Activated naive CD8-positive, alpha-beta T cell (primary cell): ENCODE measurements around the gene FAH.

Experiments
- H3K27ac Mint-ChIP-seq: one replicate; pipeline ENCODE4 v1.8.0; 2021; ENCODE audit warnings: mixed read lengths
- H3K27me3 Mint-ChIP-seq: one replicate; pipeline ENCODE4 v1.8.0; 2021; ENCODE audit warnings: mixed read lengths
- H3K36me3 Mint-ChIP-seq: one replicate; pipeline ENCODE4 v1.8.0; 2021; ENCODE audit warnings: mixed read lengths
- H3K4me1 Mint-ChIP-seq: one replicate; pipeline ENCODE4 v1.8.0; 2021; ENCODE audit warnings: low read depth, mixed read lengths
- H3K4me3 Mint-ChIP-seq: one replicate; pipeline ENCODE4 v1.8.0; 2021; ENCODE audit warnings: mild to moderate bottlenecking, mixed read lengths
- H3K9me3 Mint-ChIP-seq: one replicate; pipeline ENCODE4 v1.8.0; 2021; ENCODE audit warnings: low read depth, mixed read lengths

The FAH gene

GRCh38 chr15:80210611-80211573 lies 58.1 kb downstream of the FAH start:
- Mint-ChIP-seq H3K27me3 (peaks cover 15% of the 10 kb centered on the region), H3K9me3 (no peaks in the 10 kb centered on the region), H3K4me3 (no peak overlapping the region), H3K27ac (no peak overlapping the region), H3K4me1 (no peaks in the 10 kb centered on the region), H3K36me3 (no peaks in the 10 kb centered on the region)

- no peak overlapping the region for H3K27ac Mint-ChIP-seq
- no peak overlapping the region for H3K4me3 Mint-ChIP-seq
- H3K36me3 Mint-ChIP-seq, result no peaks in the 10 kb centered on the region
- no peaks in the 10 kb centered on the region for H3K9me3 Mint-ChIP-seq
- H3K27me3 Mint-ChIP-seq, result peaks cover 15% of the 10 kb centered on the region
- H3K4me1 Mint-ChIP-seq, result no peaks in the 10 kb centered on the region
Measured at GRCh38 chr15:80211976-80212375, 59.2 kb downstream of the FAH start.

GRCh38 chr15:80214910-80215309 lies 62.1 kb downstream of the FAH start:
- Mint-ChIP-seq H3K4me3 (no peak overlapping the region), H3K9me3 (no peaks in the 10 kb centered on the region), H3K27ac (no peak overlapping the region), H3K4me1 (no peaks in the 10 kb centered on the region), H3K36me3 (no peaks in the 10 kb centered on the region), H3K27me3 (peaks cover 7% of the 10 kb centered on the region)

- H3K27ac Mint-ChIP-seq, result no peak overlapping the region
Measured at GRCh38 chr15:80216141-80216540, 63.3 kb downstream of the FAH start.

GRCh38 chr15:80216911-80217310 lies 64.1 kb downstream of the FAH start:
- H3K27ac Mint-ChIP-seq, result no peak overlapping the region
- H3K36me3 Mint-ChIP-seq, result no peaks in the 10 kb centered on the region
- H3K4me1 Mint-ChIP-seq, result no peaks in the 10 kb centered on the region
- peaks cover 5% of the 10 kb centered on the region for H3K27me3 Mint-ChIP-seq
- H3K4me3 Mint-ChIP-seq, result no peak overlapping the region
- no peaks in the 10 kb centered on the region for H3K9me3 Mint-ChIP-seq

More at GRCh38 chr15:80216141-80216540, 63.3 kb downstream of the FAH start:
- no peak overlapping the region for H3K4me3 Mint-ChIP-seq
- H3K36me3 Mint-ChIP-seq, result no peaks in the 10 kb centered on the region
- no peaks in the 10 kb centered on the region for H3K9me3 Mint-ChIP-seq
- peaks cover 5% of the 10 kb centered on the region for H3K27me3 Mint-ChIP-seq
- no peaks in the 10 kb centered on the region for H3K4me1 Mint-ChIP-seq

- Mint-ChIP-seq H3K27ac (no peak overlapping the region), H3K9me3 (no peaks in the 10 kb centered on the region), H3K36me3 (no peaks in the 10 kb centered on the region), H3K4me3 (no peak overlapping the region), H3K27me3 (peaks cover 5% of the 10 kb centered on the region), H3K4me1 (no peaks in the 10 kb centered on the region)
Measured at GRCh38 chr15:80217327-80217900, 64.6 kb downstream of the FAH start.

GRCh38 chr15:80219955-80220354 lies 67.2 kb downstream of the FAH start:
- Mint-ChIP-seq H3K4me3 (no peak overlapping the region), H3K27ac (no peak overlapping the region), H3K36me3 (no peaks in the 10 kb centered on the region), H3K27me3 (peaks cover 9% of the 10 kb centered on the region), H3K4me1 (no peaks in the 10 kb centered on the region), H3K9me3 (no peaks in the 10 kb centered on the region)

GRCh38 chr15:80228959-80229610 lies 76.3 kb downstream of the FAH start:
- H3K9me3 Mint-ChIP-seq, result no peaks in the 10 kb centered on the region
- no peak overlapping the region for H3K4me3 Mint-ChIP-seq
- no peak overlapping the region for H3K27ac Mint-ChIP-seq
- H3K36me3 Mint-ChIP-seq, result peaks cover 3% of the 10 kb centered on the region
- H3K4me1 Mint-ChIP-seq, result no peaks in the 10 kb centered on the region
- peaks cover 28% of the 10 kb centered on the region for H3K27me3 Mint-ChIP-seq

- Mint-ChIP-seq H3K27me3 (peaks cover 23% of the 10 kb centered on the region), H3K9me3 (no peaks in the 10 kb centered on the region)
Measured at GRCh38 chr15:80231371-80231770, 78.6 kb downstream of the FAH start.

GRCh38 chr15:80233581-80233980 lies 80.8 kb downstream of the FAH start:
- Mint-ChIP-seq H3K27ac (no peak overlapping the region), H3K4me1 (no peaks in the 10 kb centered on the region), H3K4me3 (no peak overlapping the region), H3K27me3 (peaks cover 14% of the 10 kb centered on the region), H3K9me3 (no peaks in the 10 kb centered on the region), H3K36me3 (no peaks in the 10 kb centered on the region)

More at GRCh38 chr15:80231371-80231770, 78.6 kb downstream of the FAH start:
- H3K4me1 Mint-ChIP-seq, result no peaks in the 10 kb centered on the region
- no peak overlapping the region for H3K4me3 Mint-ChIP-seq
- no peaks in the 10 kb centered on the region for H3K36me3 Mint-ChIP-seq
- no peak overlapping the region for H3K27ac Mint-ChIP-seq

- H3K27me3 Mint-ChIP-seq, result peaks cover 9% of the 10 kb centered on the region
- no peaks in the 10 kb centered on the region for H3K4me1 Mint-ChIP-seq
- no peak overlapping the region for H3K27ac Mint-ChIP-seq
- H3K36me3 Mint-ChIP-seq, result no peaks in the 10 kb centered on the region
- H3K4me3 Mint-ChIP-seq, result no peak overlapping the region
- H3K9me3 Mint-ChIP-seq, result no peaks in the 10 kb centered on the region
Measured at GRCh38 chr15:80234883-80235282, 82.1 kb downstream of the FAH start.
